NCI-H510A treated with DMSO at 0.1 percent for 48 hours (cell line): Measurements from ENCODE around the gene FCRLB.
A peak's percentile ranks its signal among the peaks of the same experiment; 100 is the strongest.
"Not testable (repeated sequence)": the region's sequence is repeated elsewhere in the genome, so short reads cannot be mapped to it uniquely, and the experiment has no call there.

Source experiments
- DNase-seq: peaks from one replicate; lab custom pipeline; 2025; lab: John Stamatoyannopoulos, UW

FCRLB gene

GRCh38 chr1:161719325-161719611 lies 2.1 kb upstream of the FCRLB start:
- no peak for DNase-seq

GRCh38 chr1:161720422-161720821 lies 922 bp upstream of the FCRLB start:
- no peak for DNase-seq

GRCh38 chr1:161721738-161722343 lies 497 bp downstream of the FCRLB start:
- no peak for DNase-seq

- no peak for DNase-seq
Observed at GRCh38 chr1:161722406-161722805, 1.1 kb downstream of the FCRLB start.

GRCh38 chr1:161723459-161724141 lies 2.3 kb downstream of the FCRLB start:
- no peak for DNase-seq

- DNase-seq, result not testable (repeated sequence)
Observed at GRCh38 chr1:161725258-161725907, 4.0 kb downstream of the FCRLB start.

GRCh38 chr1:161725908-161726472 lies 4.6 kb downstream of the FCRLB start:
- peak; percentile 37 for DNase-seq

- DNase-seq, result peak; percentile 32
Observed at GRCh38 chr1:161726473-161727255, 5.3 kb downstream of the FCRLB start.

GRCh38 chr1:161727256-161727924 lies 6.0 kb downstream of the FCRLB start:
- DNase-seq, result no peak

GRCh38 chr1:161728376-161729226 lies 7.3 kb downstream of the FCRLB start:
- DNase-seq, result no peak

GRCh38 chr1:161730050-161730564 lies 8.8 kb downstream of the FCRLB start:
- DNase-seq, result no peak

GRCh38 chr1:161731241-161731640 lies 9.9 kb downstream of the FCRLB start:
- no peak for DNase-seq

- no peak for DNase-seq
Observed at GRCh38 chr1:161731981-161732718, 10.8 kb downstream of the FCRLB start.

- no peak for DNase-seq
Observed at GRCh38 chr1:161733526-161733925, 12.2 kb downstream of the FCRLB start.

- DNase-seq, result no peak
Observed at GRCh38 chr1:161735837-161736236, 14.5 kb downstream of the FCRLB start.

GRCh38 chr1:161736335-161736969 lies 15.1 kb downstream of the FCRLB start:
- DNase-seq, result no peak

- DNase-seq, result no peak
Observed at GRCh38 chr1:161737625-161738024, 16.3 kb downstream of the FCRLB start.

- no peak for DNase-seq
Observed at GRCh38 chr1:161738627-161739287, 17.4 kb downstream of the FCRLB start.
